CD4-positive, alpha-beta T cell treated with Interleukin-17A for 1 hour (primary cell): ENCODE results near the gene ABCD1.

Experiments used
- DNase-seq: peaks from one replicate; pipeline ENCODE4 v3.0.0-alpha.2; 2020

Gene ABCD1

DNA sequence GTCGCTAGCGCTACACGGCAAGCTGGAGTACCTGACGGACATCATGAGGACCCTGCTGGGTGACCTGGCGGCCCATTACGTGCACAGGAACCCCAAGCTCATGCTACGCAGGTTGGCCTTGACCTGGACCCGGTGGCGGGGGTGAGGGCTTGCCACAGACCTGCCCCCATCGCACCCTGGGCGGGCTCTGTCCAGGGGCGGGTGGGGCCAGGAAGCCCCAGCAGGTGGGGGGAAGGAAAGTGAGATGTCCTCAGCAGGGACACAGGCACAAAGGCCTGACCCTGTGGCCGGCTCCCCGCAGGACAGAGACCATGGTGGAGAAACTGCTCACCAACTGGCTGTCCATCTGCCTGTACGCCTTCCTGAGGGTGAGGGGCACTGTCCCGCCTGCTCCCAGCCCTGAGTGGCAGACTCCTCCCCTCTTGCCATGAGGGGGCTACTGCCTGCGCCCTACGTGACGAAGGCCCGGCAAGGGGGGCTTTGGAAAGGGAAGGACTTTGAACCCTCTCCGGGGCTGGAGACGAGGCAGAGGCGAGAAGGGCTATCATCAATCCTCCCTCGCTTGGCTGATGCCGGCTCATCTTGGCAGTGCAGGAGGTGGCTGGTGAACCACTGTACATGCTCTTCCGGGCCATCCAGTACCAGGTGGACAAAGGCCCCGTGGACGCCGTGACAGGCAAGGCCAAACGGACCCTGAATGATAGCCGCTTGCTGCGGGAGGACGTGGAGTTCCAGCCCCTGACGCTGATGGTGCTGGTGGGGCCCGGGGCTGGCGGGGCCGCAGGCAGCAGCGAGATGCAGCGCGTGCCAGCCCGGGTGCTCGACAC, 50.9 kb downstream of the ABCD1 start:
- no peak for DNase-seq

DNA sequence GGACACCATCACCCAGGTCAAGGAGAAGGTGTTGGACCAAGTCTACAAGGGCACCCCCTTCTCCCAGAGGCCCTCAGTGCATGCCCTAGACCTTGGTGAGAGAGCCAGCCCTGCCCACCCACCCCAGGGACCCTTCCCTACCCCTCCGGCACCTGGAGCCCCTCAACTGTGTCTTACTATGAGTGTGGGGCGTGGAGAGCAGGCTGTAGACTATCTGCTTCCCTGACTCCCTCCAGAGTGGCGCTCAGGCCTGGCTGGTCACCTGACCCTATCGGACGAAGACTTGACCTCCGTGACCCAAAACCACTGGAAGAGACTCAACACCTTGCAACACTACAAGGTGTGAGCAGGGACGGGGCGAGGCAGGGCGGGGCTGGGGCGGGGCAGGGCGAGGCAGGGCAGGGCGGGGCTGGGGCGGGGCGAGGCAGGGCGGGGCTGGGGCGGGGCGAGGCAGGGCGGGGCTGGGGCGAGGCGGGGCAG, 51.5 kb downstream of the ABCD1 start:
- no peak for DNase-seq

DNA sequence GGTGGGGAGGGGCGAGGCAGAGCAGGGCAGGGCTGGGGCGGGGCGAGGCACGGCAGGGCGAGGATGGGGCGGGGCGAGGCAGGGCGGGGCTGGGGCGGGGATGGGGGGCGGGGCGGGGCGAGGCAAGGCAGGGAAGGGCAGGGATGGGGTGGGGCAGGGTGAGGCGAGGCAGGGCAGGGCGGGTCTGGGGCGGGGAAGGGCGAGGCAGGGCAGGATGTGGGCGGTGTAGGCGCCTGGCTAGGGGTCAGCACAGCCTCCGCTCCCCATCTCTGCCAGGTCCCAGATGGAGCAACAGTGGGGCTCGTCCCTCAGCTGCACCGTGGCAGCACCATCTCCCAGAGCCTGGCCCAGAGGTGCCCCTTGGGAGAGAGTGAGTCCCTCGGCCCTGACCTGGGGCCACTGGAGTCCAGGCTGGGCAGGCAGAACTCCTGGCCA, 52.0 kb downstream of the ABCD1 start:
- DNase-seq = no peak

DNA sequence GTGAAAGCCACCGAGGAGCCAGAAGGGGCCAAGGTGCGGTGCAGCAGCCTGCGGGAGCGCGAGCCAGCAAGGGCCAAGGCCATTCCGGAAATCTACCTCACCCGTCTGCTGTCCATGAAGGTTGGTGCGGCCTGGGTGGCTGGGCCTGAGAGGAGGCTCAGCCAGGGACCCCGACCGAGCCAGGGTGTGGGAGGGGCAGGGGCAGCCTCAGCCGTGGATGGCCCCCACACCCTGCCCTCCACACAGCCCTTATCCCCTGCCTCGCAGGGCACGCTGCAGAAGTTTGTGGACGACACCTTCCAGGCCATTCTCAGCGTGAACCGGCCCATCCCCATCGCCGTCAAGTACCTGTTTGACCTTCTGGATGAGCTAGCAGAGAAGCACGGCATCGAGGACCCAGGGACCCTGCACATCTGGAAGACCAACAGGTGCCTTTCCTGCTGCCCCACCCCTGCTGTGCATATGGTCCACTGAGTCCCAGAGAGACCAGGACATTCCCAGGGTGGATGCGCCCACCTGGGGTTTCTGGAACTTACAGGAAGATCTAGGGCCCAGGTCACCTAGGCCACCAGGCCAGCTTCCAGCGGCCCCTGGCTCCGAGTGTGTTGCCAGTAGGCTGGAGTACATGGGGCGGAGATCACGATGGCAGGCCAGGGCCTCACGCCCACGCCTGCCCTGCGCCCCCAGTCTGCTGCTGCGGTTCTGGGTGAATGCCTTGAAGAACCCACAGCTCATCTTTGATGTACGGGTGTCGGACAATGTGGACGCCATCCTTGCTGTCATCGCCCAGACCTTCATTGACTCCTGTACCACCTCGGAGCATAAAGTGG, 52.8 kb downstream of the ABCD1 start:
- DNase-seq = no peak

DNA sequence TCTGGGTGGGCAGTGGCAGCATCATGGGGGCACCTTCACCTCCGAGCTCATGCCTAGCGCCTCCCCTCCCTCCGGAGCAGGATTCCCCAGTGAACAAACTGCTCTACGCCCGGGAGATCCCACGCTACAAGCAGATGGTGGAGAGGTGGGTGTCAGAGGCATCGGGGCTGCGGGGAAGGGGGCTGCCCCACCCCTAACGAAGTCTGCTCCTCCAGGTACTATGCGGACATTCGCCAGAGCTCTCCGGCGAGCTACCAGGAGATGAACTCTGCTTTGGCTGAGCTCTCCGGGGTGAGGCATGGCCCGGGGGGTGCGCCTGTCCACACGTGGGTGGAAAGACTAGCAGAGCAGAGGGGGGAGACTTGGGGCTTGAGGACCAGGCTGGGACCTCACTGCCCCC, 53.5 kb downstream of the ABCD1 start:
- no peak for DNase-seq

DNA sequence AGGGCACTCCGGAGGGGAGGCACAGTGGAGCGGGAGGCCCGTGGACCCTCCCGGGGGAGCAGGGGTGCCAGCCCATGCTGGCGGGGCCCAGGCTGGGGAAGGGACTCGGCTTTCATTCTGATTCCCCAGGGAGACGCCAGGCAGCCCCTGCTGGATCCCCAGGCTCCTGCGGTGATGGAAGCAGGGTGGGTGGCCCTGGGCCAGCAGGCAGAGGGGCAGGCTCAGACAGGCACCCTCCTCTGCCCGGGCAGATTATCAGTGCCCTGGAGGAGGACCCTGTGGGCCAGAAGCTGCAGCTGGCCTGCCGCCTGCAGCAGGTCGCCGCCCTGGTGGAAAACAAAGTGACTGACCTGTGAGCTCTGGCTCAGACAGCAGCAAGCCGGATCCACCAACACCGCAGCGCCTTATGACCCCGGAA, 54.0 kb downstream of the ABCD1 start:
- DNase-seq = no peak

DNA sequence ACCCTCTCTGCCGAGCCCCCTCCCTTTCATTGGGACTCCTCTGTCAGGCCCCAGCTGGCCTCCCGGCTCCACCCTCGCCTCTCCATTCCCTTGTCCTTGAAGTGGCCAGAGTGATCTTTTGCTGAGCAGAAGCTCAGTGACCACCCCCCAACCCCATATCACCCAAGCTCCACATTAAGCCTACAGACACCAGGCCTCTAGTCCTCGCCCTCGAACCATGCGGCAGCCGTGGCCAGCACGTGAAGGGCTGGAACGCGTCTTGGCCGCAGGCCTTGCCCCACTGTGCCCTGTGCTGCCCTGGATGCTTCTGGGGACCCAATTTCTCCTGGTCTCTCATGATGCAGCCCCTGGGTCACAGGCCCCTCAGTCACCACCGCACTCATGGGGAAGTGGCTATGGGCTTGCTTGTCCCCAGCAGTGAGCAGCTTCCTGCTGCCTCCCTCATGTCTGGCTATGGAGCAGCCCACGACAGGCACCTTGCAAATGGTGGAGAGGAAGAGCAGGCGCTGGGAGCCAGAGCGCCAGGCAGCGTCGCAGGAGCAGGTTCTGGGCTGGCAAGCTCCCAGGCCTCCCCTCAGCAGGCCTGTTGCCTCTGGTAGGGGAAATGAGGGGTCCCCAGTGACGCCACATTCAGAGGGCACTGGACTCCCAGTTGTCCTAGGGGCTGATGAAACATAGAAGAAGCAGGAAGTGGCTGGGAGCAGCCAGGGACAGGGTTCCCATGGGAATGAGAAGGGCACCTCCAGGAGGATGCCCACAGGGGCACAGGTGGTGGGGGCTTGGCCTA, 55.4 kb downstream of the ABCD1 start:
- DNase-seq = no peak

DNA sequence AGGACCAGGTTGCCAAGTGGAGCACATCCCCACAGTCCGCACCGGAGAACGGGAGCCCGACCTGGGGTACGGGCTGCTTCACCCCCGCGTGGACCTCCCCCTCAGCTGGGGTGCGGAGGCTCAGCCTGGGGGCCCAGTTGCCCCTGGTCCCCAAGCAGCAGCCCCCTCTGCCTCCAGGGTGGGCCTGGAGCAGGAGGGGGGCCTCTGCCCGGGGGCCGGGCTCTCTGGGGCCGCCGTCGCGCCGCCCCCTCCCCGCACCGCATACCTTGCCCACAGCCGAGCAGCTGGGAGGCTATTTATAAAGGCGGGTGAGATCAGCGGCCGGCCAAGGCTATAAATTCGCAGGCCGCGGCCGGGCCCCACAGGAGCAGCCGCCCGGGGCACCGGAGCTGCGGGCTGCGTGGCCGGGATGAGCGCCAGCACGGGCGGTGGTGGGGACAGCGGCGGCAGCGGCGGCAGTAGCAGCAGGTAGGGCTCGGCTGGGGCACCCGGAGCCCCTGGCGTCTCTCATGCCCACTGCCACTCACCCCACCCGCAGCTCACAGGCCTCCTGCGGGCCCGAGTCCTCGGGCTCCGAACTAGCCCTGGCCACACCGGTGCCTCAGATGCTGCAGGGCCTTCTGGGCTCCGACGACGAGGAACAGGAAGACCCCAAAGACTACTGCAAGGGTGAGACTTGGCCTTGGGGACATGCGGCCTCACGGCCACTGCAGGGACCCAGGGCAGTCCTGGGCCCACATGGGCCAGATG, 56.2 kb downstream of the ABCD1 start, which contains the start of gene SRPK3:
SRPK3 (plus strand) TSS at position 364 of the 750 bp plus-strand sequence; CDS start at position 410, 46 bp downstream.
- no peak for DNase-seq

DNA sequence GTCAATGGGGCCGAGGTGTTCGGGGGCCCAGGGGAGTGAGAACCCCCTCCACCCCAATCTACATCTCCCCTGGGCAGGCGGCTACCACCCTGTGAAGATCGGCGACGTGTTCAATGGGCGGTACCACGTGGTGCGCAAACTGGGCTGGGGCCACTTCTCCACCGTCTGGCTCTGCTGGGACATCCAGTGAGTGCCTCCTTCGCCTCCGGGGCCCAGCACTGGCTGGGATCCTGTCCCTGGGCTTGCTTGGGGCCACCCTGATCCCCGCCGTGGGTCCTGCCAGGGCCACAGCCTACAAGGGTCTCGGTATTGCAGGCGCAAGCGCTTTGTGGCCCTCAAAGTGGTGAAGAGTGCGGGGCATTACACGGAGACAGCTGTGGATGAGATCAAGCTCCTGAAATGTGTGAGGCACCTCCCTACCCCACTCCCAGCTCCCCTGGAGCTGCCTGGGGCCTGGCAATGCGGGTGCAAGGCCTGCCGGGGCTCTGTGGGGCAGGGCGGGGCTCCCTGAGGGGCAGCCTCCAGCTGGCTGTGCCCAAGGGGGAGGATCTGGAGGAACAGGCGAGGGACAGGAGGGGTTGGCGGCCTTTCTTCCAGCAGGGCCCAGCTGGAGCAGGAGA, 56.9 kb downstream of the ABCD1 start:
- DNase-seq = no peak

DNA sequence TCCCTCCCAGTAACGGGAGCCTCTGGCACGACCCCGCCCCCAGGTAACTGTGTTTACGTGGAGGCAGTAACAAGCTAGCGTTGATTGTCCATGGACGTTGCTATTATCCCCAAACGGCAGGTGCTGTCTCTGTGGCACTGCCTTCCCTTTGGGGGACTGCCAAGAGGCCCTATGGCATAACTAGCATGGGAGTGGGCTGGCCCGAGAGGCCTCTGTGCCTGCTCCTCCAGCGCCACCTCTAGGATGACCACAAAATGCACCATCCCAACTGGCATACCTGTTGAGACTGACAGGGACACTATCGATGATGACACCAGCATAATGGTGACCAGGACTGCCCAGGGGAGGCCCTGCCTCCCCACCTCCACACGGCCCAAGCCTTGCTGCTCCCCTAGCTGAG, 57.7 kb downstream of the ABCD1 start:
- DNase-seq = no peak

DNA sequence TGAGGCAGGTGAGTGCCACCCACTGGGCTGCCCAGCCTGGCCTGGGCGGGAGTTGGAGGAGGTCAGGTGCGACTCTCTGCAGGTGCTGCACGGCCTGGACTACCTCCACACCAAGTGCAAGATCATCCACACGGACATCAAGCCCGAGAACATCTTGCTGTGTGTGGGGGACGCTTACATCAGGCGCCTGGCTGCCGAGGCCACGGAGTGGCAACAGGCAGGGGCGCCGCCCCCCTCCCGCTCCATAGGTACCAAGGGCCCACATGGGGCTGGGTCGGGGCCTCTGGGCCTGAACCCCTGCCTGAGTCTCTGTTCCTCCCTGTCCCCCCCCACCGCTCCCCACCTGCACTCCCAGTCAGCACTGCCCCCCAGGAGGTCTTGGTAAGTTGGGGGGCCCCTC, 58.2 kb downstream of the ABCD1 start:
- DNase-seq = no peak

DNA sequence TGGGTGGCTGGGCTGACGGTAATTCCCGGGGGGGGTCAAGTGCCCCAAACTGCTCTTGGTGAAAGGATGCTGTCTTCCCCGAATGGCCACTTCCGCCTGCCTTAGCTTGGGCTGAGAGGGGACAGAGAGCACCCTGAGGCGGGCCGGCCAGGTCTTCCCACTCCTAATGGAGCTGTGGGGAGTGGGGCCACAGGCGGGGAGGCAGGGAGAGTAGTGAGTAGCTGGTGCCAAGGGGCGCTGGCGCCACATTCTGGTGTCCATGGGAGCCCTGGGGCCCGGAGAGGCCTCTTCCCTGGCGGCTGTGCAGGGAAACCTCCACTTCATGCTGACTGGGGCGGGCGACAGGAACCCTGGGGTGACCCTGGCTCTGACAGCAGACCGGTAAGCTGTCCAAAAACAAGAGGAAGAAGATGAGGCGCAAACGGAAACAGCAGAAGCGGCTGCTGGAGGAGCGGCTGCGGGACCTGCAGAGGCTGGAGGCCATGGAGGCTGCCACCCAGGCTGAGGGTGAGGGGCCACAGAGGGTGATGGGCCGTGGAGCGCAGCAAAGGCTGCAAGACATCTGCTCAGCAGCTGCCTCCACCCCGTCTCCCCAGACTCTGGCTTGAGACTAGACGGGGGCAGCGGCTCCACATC, 58.8 kb downstream of the ABCD1 start:
- DNase-seq = no peak

DNA sequence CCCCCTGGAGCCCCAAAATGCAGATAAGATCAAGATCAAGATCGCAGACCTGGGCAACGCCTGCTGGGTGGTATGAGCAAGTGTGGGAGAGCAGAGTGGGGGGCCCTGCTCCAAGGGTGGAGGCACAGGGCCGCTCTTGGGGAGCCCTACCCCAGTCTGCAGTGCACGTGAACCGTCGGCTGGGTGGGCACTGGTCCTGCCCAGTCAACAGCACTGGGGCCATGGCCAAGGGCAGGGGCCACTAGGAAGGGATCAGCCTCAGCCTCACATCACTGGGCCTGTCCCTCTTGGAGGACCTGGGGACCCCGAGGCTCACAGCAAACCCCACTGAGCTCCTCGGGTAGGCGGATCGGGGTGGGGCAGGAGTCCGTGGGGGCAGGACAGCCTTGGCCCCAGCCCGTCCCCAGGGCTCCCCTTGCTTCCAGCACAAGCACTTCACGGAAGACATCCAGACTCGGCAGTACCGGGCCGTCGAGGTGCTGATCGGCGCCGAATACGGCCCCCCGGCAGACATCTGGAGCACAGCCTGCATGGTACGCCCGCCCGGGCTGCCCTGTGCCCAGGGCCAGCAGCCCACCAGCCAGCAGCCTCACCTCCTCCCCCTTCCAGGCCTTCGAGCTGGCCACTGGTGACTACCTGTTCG, 59.8 kb downstream of the ABCD1 start:
- no peak for DNase-seq

DNA sequence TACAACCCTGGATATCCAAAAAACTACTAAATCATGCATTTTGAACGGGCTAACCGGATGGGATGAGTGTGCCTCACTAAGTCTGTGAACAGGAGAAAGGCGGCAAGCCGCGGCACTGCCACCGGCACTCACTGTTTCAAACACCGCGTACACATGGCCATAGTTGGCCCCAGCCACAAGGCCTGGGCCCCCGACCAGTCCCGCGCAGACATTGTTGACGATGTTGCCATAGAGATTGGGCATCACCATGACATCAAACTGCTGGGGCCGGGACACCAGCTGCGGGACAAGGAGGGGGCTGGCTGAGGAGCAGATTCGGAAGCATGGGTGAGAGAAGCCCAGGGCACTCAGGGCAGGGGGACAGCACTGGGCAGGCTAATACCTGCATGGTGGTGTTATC, 62.0 kb downstream of the ABCD1 start:
- no peak for DNase-seq

DNA sequence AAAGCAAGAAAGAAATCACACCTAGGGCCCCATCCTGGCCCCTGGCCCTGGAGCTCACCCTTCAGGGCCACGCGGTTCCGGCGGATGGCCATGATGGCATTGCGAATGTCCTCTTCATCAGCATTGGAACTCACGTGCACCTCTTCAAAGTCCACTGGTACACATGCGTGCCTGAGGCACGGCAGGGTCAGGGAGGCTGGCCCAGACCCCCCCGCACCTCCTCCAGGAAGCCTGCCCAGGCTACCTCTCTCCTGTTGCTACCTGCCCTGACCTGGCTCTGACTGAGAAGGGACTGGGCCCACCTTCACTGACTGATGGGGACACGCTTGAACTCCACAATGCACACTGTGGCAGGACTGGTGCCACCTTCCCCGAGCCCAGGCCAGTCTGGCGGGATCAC, 65.0 kb downstream of the ABCD1 start:
- DNase-seq = no peak

DNA sequence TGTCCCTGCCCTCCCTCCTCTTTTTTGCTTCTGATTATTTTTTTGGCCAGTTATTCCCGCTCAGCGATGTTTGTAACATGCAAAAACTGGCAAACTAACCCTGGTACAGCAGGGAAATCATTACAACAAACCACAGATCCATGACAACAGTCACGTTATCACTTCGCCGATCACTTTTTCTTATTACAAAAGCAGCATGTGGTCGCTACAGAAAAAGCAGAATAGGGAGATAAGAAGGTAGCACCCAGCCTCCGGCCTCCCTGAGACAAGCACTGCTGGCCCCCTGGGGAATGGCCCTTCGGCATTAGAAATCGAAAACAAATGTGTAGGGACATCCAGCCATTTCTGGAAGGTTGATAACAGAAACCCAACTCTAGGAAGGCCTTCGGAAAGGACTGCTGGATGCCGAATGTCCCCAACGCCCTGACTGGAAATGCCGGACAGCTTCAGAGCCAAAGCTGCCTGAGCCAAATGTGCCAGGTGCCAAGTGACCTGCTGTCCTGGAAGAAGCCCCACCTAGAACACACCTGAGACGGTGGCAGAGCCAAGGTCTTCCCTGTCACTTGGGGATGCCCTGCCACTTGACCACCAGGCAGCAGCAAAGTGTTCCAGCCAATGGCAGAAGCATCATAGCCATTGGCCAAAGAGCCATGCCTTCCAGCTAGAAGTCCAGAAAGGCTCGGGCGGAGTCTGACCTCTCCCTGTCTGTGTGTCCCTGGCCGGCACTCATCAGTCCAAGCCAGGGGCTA, 66.6 kb downstream of the ABCD1 start:
- DNase-seq = no peak

DNA sequence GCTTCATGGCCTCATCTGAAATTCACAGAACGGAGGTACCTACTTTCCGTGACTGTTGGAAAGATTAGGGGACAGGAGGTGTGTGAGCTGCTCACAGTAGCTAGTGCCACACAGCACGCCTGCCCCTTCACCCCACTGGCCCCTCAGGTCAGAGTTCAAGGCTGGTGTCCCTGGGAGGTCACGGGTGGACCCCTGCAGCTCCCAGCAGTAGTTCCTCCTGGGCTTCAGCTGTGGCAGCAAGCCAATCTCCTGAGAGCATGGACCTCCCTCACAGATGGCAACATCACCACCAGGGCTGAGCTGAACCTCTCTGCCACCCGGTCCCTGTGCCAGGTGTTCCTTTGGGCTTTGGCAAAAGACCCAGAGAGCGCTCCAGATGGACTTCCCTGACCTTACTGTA, 67.7 kb downstream of the ABCD1 start:
- DNase-seq = no peak

DNA sequence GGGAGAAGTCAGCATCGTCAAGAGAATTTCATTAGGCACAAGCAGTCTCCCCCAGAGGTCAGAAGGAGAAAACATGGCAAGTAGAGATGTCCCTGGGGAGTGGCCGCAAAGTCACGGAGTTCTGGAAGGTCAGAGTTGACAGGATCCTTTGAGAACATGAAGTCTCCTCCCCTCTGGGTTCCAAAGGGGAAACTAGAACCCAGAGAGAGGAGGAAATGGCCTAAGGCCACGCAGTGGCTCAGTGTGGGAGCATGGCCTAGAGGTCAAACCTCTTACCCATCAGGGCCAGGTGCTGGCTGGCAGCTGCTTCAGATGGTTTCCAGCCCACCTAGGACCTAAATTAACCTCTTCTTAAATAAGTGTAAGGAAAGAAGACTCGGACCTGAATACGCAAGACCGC, 68.6 kb downstream of the ABCD1 start:
- no peak for DNase-seq
